Mesenchymal stem cell (in vitro differentiated cells and primary cell): ENCODE results near the gene TRMT112.

Source experiments
- DNase-seq: peaks from one replicate; pipeline ENCODE4 v3.0.0-alpha.2; 2013
- H2AFZ ChIP-seq: one replicate; pipeline ENCODE4 v1.6.1; 2013; ENCODE audit warnings: low read depth, mild to moderate bottlenecking, control low read depth, inconsistent platforms, low read length, moderate library complexity
- H2AK5ac ChIP-seq: 2 replicates; pipeline ENCODE4 v1.6.1; 2013; ENCODE audit warnings: low read length, moderate library complexity, mild to moderate bottlenecking, inconsistent platforms; ENCODE audit not compliant: severe bottlenecking
- H2BK120ac ChIP-seq: one replicate; pipeline ENCODE4 v1.6.1; 2013; ENCODE audit warnings: low read depth, mild to moderate bottlenecking, inconsistent platforms, low read length, moderate library complexity
- H2BK12ac ChIP-seq, 2 experiments: one replicate each; pipeline ENCODE4 v1.6.1; 2013; ENCODE audit warnings: inconsistent platforms in 2 of 2, low read length in 2 of 2, mild to moderate bottlenecking in 2 of 2, moderate library complexity in 2 of 2, control low read depth in 1 of 2
- H2BK15ac ChIP-seq: one replicate; pipeline ENCODE4 v1.6.1; 2013; ENCODE audit warnings: mild to moderate bottlenecking, low read depth, inconsistent platforms; ENCODE audit not compliant: poor library complexity, severe bottlenecking
- H2BK5ac ChIP-seq: 2 replicates; pipeline ENCODE4 v1.6.1; 2013; ENCODE audit warnings: low read depth, mild to moderate bottlenecking, low read length, control low read depth, inconsistent platforms; ENCODE audit not compliant: poor library complexity, severe bottlenecking
- H3K14ac ChIP-seq, 2 experiments: one replicate each; pipeline ENCODE4 v1.6.1; 2013; ENCODE audit warnings: inconsistent platforms in 2 of 2, low read length in 2 of 2, control low read depth in 1 of 2, mild to moderate bottlenecking in 1 of 2, moderate library complexity in 1 of 2
- H3K18ac ChIP-seq, 2 experiments: one replicate each; pipeline ENCODE4 v1.6.1; 2013; ENCODE audit warnings: inconsistent platforms in 2 of 2, low read length in 2 of 2, control low read depth in 1 of 2, low read depth in 1 of 2, mild to moderate bottlenecking in 1 of 2
- H3K23ac ChIP-seq, 2 experiments: one replicate each; pipeline ENCODE4 v1.6.1; 2013; ENCODE audit warnings: inconsistent platforms in 2 of 2, low read length in 2 of 2, mild to moderate bottlenecking in 2 of 2, moderate library complexity in 2 of 2, control low read depth in 1 of 2
- H3K27ac ChIP-seq: 2 replicates; pipeline ENCODE4 v1.5.1; 2013; ENCODE audit warnings: mild to moderate bottlenecking, moderate library complexity, low read length, control low read depth, inconsistent platforms; ENCODE audit not compliant: poor library complexity, severe bottlenecking
- H3K27me3 ChIP-seq, 2 experiments: 2 replicates each; pipeline versions ENCODE4 v1.6.1 to v1.7.0; 2013; ENCODE audit warnings: low read length in 2 of 2, mild to moderate bottlenecking in 2 of 2, moderate library complexity in 2 of 2, control low read depth in 1 of 2, inconsistent platforms in 1 of 2; ENCODE audit not compliant: control insufficient read depth in 1 of 2, insufficient read depth in 1 of 2
- H3K36me3 ChIP-seq, 2 experiments: 2 replicates each; pipeline versions ENCODE4 v1.6.1 to v1.7.0; 2013; ENCODE audit warnings: low read length in 2 of 2, control low read depth in 1 of 2, inconsistent platforms in 1 of 2, low read depth in 1 of 2, mild to moderate bottlenecking in 1 of 2; ENCODE audit not compliant: insufficient read depth in 2 of 2, control insufficient read depth in 1 of 2
- H3K4ac ChIP-seq, 2 experiments: one replicate each; pipeline ENCODE4 v1.6.1; 2013; ENCODE audit warnings: inconsistent platforms in 2 of 2, low read length in 2 of 2, mild to moderate bottlenecking in 2 of 2, moderate library complexity in 2 of 2, control low read depth in 1 of 2, low read depth in 1 of 2
- H3K4me1 ChIP-seq: 2 replicates; pipeline ENCODE4 v1.6.1; 2013; ENCODE audit warnings: low read depth, low read length, control low read depth; ENCODE audit not compliant: control insufficient read depth, insufficient read depth
- H3K4me2 ChIP-seq: 2 replicates; pipeline ENCODE4 v1.6.1; 2013; ENCODE audit warnings: low read length, mild to moderate bottlenecking, inconsistent platforms; ENCODE audit not compliant: poor library complexity, severe bottlenecking
- H3K4me3 ChIP-seq, 2 experiments: 2 replicates each; pipeline versions ENCODE4 v1.5.1 to v1.7.0; 2013; ENCODE audit warnings: low read length in 2 of 2, mild to moderate bottlenecking in 2 of 2, control low read depth in 1 of 2, low read depth in 1 of 2; ENCODE audit not compliant: insufficient read depth in 1 of 2
- H3K79me1 ChIP-seq: replicated peaks from 2 replicates; pipeline ENCODE4 v1.6.1; 2013; ENCODE audit warnings: mild to moderate bottlenecking, control low read depth, low read length, inconsistent platforms; ENCODE audit not compliant: poor library complexity, severe bottlenecking
- H3K9ac ChIP-seq: 2 replicates; pipeline ENCODE4 v1.7.0; 2013; ENCODE audit warnings: mild to moderate bottlenecking, low read length, moderate library complexity
- H3K9me3 ChIP-seq: 2 replicates; pipeline ENCODE4 v1.7.0; 2013; ENCODE audit warnings: mild to moderate bottlenecking, low read length; ENCODE audit not compliant: control insufficient read depth
- H4K8ac ChIP-seq: one replicate; pipeline ENCODE4 v1.6.1; 2013; ENCODE audit warnings: inconsistent platforms, mild to moderate bottlenecking, low read length, moderate library complexity
- H4K91ac ChIP-seq: one replicate; pipeline ENCODE4 v1.6.1; 2013; ENCODE audit warnings: mild to moderate bottlenecking, low read length, inconsistent platforms
- WGBS: methylation state at CpG from one replicate; pipeline ENCODE4 v1.1.7; 2013; ENCODE audit warnings: mixed read lengths; 5-methylcytosine and 5-hydroxymethylcytosine counted together

TRMT112 gene

GRCh38 chr11:64353715-64354506, 36.6 kb upstream of the TRMT112 start:
- 85% methylated on average over 9 of the region's 20 CpGs for WGBS
- Histone ChIP-seq H3K9me3 (no peaks in the 10 kb centered on the region), H4K8ac (no peak overlapping the region)

GRCh38 chr11:64352995-64353714, 35.8 kb upstream of the TRMT112 start:
- Histone ChIP-seq H3K4me2 (no peak overlapping the region), H3K9ac (no peak overlapping the region), H3K9me3 (no peaks in the 10 kb centered on the region), H3K27ac (no peak overlapping the region), H2AFZ (no peak overlapping the region), H3K23ac (no peak overlapping the region), H3K14ac (no peak overlapping the region), H3K4me1 (peaks cover 32% of the 10 kb centered on the region), H3K36me3 (no peaks in the 10 kb centered on the region), H4K91ac (no peak overlapping the region), H3K27me3 (peaks cover 0 to 10% of the 10 kb centered on the region in 2 experiments), H2BK12ac (no peak overlapping the region), H2AK5ac (no peak overlapping the region), H2BK120ac (no peak overlapping the region), H3K4ac (no peak overlapping the region), H3K4me3 (no peak overlapping the region), H2BK15ac (no peak overlapping the region), H3K79me1 (no peaks in the 10 kb centered on the region), H2BK5ac (no peak overlapping the region), H4K8ac (no peak overlapping the region), H3K18ac (no peak overlapping the region)
- 85% methylated on average over 34 of the region's 34 CpGs for WGBS
- DNase-seq = no peak

More at GRCh38 chr11:64353715-64354506, 36.6 kb upstream of the TRMT112 start:
- Histone ChIP-seq H2AFZ (no peak overlapping the region), H2BK15ac (no peak overlapping the region), H3K23ac (no peak overlapping the region), H2BK12ac (peak overlapping the region in 1 of 2 experiments; percentile 21), H3K18ac (peak overlapping the region in 1 of 2 experiments; percentile 21), H3K4ac (peak overlapping the region in 1 of 2 experiments; percentile 8), H2BK120ac (no peak overlapping the region), H3K4me1 (peaks cover 35% of the 10 kb centered on the region), H3K27ac (no peak overlapping the region), H3K27me3 (peaks cover 0 to 10% of the 10 kb centered on the region in 2 experiments), H3K9ac (no peak overlapping the region), H3K14ac (peak overlapping the region in 1 of 2 experiments; percentile 38), H3K4me2 (no peak overlapping the region), H4K91ac (peak overlapping the region; percentile 73), H3K79me1 (peaks cover 2% of the 10 kb centered on the region), H2BK5ac (no peak overlapping the region), H3K36me3 (no peaks in the 10 kb centered on the region), H3K4me3 (no peak overlapping the region), H2AK5ac (no peak overlapping the region)
- no peak for DNase-seq

- no peak for DNase-seq
- no peak overlapping the region for H3K18ac ChIP-seq
- no peak overlapping the region for H3K4me2 ChIP-seq
- no peaks in the 10 kb centered on the region for H3K36me3 ChIP-seq
- no peak overlapping the region for H3K23ac ChIP-seq
- peaks cover 24% of the 10 kb centered on the region for H3K4me1 ChIP-seq
- H3K9me3 ChIP-seq = no peaks in the 10 kb centered on the region
- no peak overlapping the region for H2AFZ ChIP-seq
- H2BK15ac ChIP-seq = peak overlapping the region; percentile 9
- no peak overlapping the region for H3K27ac ChIP-seq
- no peaks in the 10 kb centered on the region for H3K79me1 ChIP-seq
- no peak overlapping the region for H2BK120ac ChIP-seq
- no peak overlapping the region for H4K8ac ChIP-seq
- H2BK5ac ChIP-seq = no peak overlapping the region
- H3K14ac ChIP-seq = no peak overlapping the region
- no peak overlapping the region for H3K4me3 ChIP-seq
- H3K9ac ChIP-seq = no peak overlapping the region
- peak overlapping the region in 1 of 2 experiments; percentile 35 for H2BK12ac ChIP-seq
- no peak overlapping the region for H2AK5ac ChIP-seq
- H4K91ac ChIP-seq = no peak overlapping the region
- 91% methylated on average over 31 of the region's 33 CpGs for WGBS
- H3K27me3 ChIP-seq = peaks cover 0 to 10% of the 10 kb centered on the region in 2 experiments
- H3K4ac ChIP-seq = no peak overlapping the region
These were observed 35.0 kb upstream of the TRMT112 start for GRCh38 chr11:64352099-64352994.
